ENCODE data around the gene PCP4L1.

Gene PCP4L1

DNA sequence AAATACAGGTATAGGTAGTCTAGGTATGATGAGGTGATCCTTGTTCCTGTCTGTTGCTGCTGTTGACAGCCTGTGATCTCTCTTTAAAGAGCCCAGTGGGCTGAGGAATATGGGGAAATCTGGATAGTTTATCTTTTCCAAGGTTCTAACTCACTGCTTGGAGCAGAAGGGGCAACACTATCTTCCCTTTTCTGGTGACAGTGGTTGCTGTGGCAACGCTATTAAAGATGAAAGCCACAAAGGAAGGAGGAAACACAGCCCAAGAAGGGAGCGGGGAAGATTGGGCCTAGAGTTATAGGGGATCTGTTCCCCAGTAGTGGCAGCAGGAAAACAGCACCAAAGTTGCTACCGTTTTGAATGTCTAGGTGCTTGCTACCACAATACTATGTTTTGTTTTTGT is 8.8 kb downstream of the PCP4L1 start:
- DNase-seq (ENCODE audit: low read depth), result no peak

DNA sequence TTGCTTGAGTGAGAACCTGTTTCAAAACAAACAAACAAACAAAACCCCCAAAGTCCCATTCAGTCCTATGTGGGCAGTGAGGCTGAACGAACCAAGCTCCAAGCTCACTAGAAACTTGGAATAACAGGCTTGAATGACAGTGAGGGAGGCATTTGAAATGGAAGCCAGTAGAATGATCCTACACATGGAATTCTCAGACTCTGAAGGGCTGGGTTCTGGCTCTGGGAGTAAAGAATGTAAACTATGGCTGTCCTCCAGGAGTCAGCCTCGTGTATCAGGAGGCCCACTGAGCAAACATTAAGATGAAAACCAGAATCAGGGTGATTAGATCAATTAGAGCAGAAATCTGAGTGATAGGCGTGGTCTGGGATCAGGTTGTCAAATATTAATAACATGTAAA is 14.9 kb downstream of the PCP4L1 start:
- DNase-seq (ENCODE audit: low read depth), result no peak

DNA sequence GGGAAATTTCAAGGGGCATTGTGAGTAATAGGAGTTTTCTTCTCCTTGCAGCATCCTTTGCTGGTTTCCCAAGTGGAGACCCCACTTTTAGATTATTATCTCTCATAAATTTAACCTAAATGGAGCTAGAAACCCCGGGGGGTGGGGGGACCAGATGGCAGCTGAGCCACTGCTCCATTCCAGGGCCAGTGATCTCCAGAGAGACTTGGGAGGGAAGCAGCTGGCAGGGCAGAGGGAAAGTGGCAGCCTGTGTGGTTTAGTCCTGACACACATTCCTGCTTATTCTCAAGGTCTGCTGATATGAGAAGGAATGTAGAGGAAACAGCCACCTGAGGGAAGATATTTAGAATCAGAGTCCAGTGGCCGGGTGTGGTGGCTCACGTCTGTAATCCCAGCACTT is 16.3 kb downstream of the PCP4L1 start:
- no peak for DNase-seq (ENCODE audit: low read depth)

DNA sequence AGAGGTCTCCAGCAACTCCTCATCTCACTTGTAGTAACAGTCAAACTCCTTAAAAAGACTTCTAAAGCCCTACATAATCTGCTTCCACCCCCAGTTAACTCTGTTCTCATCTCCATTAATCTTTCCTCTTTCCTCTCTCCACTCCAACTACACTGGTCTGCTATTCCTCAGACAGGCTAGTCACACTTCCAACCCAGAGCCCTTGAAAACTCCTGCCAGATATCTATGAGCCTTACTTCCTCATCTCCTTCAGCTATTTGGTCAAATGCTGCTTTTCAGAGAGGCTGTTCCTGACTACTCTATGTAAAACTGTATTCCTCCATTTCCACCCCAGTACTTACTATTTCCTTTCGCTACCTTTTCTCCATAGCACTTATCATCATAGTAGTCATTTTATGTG is 24.4 kb downstream of the PCP4L1 start:
- no peak for DNase-seq (ENCODE audit: low read depth)

DNA sequence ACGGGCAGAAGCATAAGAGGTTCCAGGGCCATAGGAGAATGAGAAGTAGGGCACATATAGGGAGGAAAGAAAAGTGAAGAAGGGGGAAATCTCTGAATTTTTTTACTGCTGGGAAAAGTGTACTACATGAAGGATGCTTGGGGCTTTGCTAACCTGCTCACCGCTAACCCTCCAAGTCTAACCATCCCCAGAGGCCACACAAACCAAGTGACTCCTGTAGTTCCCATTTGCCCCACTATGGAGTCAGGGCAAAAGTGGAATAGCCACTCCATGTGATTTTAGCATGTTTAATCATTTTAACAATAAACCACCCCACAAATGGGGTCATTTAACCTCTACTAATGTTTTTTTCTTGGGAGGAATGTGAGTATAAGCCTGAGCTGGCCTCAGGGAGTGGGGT is 26.6 kb downstream of the PCP4L1 start:
- no peak for DNase-seq (ENCODE audit: low read depth)

DNA sequence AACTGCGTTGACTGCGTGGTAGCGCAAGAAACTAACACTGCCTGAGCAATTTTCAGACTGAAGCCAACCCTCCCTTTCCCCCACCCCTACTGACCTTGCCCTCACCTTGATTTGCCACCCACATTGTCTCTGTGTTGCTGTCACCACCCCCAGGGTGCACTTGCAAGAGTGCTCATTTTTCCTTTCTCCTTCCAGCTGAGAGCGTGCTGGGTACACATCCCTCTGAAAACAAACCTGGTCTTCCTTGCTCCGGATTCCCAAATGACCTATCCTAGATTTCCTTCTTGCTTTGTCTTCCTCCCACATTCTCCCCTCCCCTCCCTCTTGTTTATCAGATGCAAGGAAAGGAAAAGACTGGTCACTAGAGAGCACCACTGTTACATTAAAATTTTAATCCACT is 27.0 kb downstream of the PCP4L1 start:
- DNase-seq (ENCODE audit: low read depth), result no peak

DNA sequence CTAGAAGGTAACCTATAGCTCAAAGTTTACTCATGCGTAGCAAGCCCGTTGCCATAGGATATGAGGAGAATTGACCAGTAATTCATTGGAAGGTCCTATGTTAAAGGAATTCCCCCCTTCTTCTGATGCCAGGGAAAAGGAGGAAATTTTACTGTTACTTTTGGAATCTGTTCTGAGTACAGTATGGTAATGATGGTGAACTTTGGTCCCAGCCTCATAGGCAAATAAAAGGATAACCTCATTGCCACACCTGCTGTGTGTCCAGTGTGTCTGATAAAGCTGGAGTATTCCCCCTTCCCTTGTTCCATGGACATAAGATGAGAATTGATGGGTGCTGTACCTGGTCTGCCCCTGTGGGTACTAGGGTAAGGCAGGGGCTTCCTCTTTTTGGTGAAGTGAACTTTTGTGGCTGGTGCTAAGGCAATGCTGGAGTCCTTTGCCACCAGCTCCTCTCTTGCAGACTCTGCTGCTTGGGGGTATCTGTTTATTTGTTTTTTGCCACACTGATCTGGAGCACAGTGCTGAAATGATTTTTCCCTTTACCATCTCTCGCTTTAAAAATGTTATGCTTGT is 29.0 kb downstream of the PCP4L1 start:
- DNase-seq (ENCODE audit: low read depth), result no peak

DNA sequence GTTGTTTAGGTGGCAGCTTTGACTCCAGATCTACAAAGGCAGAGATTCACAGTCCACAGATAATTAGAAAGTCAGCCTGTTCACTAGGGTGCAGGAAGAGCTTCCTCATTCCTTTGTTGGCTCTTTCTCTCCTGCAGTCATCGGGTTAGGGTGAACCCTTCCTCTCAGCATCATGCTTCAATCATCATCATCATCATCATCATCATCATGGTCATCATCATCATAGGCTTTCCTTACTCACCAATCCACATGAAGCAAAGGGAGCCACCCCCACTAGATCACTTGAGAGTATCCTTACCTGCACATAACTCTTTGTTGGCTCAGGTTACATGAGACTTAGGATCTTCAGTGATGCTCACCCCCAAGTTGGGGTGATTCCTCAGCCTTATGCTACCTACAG is 32.2 kb downstream of the PCP4L1 start:
- no peak for DNase-seq (ENCODE audit: low read depth)

DNA sequence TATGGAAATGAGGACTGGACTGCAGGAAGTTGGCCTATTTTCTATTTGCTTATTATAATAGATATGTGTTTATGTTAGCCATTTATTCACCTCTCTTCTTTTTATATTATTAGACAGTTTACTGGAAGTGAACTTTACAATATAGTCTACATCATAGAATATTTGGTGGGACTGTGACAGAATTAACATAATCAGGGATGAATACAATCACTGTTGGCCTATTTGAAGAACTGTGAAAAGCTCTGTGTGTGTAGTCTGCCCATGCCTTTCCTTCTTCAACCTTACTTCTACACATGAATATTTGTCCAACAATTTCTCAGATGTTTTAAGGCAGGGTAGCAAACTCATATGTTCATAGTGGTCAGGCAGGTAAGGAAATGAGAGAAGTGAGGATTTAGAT is 38.9 kb downstream of the PCP4L1 start:
- DNase-seq (ENCODE audit: low read depth), result no peak

DNA sequence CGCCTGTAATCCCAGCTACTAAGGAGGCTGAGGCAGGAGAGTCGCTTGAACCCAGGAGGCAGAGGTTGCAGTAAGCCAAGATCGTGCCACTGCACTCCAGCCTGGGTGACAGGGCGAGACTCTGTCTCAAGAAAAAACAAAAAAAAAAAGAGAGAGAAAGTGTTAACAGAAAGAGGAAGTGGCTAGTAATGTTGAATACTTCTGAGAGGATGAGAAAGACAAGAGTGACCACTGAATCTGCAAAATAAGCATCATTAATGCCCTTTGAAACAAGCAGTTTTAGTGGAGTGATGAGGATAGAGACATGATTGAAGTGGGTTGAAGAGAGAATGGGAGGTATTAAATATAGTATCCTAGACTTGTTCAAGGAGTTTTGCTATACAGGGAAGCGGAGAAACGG is 39.6 kb downstream of the PCP4L1 start:
- DNase-seq (ENCODE audit: low read depth), result no peak

DNA sequence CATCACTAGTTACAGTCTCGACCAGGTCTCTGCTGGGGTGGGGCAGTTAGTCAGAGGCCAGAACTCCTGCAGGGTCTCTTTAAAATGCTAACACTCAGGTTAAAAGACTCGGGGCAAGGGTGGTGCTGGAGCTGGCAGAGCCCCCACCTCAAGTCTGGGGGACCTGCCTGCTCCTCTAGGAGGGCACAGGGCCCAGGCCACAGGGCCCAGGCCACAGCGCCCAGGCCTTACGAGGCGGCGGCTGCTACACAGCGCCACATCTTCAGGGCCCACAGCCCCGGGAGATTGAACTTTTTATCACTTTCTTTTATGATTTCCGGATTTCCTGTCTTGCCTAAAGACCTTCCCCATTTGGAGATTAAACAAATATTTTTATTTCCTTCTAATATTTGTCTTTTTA is 40.8 kb downstream of the PCP4L1 start:
- DNase-seq (ENCODE audit: low read depth), result no peak

DNA sequence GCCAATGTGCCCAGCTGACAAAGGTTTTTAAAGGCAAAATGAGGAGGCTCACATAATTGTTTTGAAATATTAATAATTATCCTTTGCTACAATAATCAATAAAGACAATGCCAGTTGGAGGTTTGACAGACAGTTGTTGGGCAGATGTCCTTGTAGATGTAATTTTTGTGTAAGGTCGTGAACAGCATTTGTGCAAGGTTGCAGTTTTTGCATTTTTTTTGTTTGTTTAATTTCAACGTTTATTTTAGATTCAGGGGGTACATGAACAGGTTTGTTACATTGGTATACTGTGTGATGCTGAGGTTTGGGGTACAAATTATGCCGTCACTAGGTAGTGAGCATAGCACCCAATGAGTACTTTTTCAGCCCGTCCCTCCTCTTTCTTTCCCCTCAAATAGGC is 41.9 kb downstream of the PCP4L1 start:
- DNase-seq (ENCODE audit: low read depth), result no peak

DNA sequence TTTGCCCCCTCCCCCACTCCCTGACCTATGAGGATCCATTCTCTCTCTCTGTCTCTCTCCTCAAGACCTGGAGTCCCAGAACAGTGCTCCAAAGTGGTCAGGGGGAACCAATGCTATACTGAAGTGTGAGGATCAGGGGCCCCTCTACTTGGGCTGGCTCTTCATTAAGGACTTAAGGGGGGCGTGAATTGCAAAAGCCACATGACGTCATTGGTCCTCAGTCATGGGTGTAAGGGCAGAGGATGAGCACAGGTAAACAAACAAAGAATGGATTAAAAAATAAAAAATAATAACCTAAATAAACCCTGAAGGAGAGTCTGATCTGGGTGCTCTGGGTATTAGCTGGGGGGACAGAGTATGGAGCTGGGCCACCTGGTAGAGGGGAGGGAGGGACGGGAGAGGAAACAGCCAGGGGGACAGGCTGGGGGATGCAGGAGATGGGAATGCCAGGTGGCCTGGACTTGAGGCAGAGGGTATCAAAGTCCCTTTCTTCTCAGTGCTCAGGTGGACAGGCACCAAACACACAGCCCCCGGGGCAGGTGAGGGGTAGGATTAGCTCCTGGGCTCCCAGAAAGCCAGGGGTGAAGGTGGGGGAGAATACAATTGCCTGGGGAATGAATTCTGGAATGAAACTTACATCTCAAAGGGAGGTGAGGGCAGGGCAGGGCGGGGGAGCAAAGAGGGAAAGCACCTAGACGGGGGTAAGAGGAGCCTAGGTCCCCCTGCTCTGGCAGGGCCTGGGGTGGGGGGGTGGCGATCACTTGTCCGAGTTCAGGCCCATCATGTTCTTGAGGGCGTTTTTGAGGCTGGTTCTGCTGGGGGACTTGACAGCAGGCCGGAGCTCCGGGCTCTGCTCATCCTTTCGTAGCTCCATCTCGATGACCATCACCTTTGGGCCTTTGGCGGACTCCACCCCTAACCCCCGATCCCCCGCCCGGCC is 46.7 kb downstream of the PCP4L1 start:
- no peak for DNase-seq (ENCODE audit: low read depth)

DNA sequence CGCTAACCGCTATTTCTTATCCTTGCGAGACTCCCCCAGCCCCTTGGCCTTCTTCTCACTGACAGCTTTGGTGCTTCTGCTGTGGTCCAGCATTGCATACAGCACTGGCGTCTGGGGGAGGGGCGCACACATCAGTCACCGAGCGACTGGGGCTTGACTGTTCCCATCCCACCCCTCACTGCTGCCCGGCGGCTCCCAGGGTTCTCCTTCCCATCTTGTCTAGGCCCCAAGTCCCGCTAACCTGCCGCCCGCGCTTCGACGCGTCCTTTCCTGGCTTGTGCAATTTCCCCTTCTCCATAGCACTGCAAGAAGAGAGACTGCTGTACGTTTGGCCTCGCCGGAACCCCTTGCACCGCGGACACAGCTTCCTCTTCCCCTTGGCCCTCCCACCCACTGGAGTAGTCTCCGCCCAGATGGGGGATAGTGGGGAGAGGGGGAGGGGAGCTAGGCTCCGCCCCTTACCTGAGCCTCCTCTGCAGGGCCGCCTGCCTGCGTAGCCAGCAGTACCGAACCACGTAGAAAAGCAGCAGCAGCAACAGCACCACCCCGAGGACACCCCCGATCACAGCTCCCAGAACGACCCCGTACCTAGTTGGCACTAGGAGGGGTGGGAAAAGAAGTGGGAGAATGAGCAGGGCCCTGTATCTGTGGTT is 47.4 kb downstream of the PCP4L1 start:
- DNase-seq (ENCODE audit: low read depth), result no peak

DNA sequence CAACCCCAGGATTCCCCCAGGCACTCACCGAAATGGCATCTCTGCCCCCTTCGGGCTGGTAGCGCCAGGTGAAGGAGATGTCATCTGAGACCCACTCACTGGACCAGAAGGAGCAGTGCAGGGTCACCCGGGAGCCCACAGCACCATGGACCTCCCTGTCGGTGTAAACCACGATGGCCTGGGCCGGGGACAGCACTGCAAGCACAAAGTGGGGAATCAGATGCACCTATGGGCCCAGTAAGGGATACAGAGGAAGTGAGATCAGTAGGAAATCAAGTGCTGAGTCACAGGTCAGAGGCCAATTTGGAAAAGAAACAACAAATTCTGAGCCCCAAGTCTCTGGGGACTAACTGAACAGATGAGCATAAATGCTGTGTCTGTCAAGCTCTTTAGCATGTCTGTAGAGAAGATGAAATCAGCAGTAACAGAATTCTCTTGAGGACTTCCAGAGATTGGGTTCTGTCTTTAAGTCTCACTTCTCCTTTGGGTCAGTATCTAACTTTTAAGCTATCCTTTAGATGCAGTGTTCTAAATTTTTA is 48.8 kb downstream of the PCP4L1 start:
- DNase-seq (ENCODE audit: low read depth), result peak; percentile 72

DNA sequence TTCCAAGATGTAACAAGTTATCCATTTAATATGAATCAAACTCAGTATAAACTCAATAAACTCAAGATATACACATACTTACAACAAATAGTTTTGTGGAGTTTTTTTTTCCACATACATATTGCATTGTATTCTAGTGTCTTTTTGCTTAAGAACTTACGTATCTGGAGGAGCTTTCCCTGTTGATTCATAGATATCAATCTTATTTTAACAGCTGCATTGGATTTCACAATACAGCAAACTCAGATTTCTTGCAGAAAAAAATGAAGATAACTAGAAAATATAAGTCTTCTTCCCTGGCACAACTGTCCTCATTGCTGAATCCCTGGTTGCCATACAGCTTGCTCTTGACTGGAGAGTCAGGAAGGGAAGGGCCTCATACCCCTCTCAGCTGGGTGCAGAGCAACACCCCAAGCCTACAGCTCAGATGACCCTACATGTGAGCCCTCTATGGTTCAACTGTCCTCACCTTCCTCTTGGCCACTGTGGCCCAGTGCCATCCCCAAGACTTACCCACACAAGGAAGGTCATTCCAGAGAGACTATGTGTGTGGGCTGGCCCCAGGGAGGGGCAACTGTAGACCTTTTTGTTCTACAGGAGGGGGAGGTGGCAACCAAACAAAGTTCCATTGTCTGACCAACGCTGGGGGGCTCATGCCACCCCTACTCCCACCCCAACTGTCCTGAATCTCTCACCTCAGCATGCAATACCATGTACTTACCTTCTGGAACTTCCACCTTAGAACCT is 49.5 kb downstream of the PCP4L1 start:
- no peak for DNase-seq (ENCODE audit: low read depth)

DNA sequence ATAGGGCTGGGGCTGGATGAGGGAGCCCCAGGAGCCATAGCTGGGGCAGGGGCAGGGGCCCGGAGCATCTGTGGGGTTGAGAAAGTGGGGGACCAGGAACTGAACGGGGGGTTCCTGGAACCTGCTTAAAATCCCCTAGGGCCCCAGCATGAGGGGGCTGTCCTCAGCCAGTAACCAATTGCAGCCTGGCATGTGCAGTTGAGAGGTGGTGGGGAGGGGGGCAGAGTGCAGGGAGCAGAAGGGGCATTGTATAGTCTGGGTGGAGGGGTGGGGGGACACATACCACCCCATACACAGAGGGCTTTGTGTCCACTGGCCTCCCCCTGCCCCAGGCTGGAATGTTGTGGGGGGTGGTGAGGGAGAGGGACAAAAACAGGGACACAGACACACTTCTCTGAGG is 51.3 kb downstream of the PCP4L1 start, which contains the start of gene MPZ:
Gene MPZ, minus strand, starts transcription at position 101 of the 400 bp plus-strand sequence. Its CDS starts 63 bp downstream, at position 38.
- no peak for DNase-seq (ENCODE audit: low read depth)

DNA sequence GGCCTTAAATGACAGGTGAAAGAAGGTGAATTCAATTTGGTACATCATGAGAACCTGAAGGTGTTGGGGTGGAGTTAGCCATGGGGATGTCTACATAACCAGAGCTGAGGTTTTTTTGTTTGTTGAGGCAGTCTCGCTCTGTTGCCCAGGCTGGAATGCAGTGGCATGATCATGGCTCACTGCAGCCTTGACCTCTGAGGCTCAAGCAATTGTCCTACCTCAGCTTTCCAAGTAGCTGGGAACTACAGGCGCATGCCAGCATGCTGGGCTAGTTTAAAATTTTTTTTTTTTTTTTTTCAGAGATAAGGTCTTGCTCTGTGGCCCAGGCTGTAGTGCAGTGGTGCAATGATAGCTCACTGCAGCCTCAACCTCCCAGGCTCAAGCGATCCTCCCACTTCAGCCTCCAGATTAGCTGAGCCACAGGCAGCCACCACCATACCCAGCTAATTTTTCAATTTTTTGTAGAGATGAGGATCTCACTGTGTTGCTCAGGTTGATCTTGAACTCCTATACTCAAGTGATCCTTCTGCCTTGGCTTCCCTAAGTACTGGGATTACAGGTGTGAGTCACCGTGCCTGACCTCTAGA is 53.1 kb downstream of the PCP4L1 start:
- no peak for DNase-seq (ENCODE audit: low read depth)

DNA sequence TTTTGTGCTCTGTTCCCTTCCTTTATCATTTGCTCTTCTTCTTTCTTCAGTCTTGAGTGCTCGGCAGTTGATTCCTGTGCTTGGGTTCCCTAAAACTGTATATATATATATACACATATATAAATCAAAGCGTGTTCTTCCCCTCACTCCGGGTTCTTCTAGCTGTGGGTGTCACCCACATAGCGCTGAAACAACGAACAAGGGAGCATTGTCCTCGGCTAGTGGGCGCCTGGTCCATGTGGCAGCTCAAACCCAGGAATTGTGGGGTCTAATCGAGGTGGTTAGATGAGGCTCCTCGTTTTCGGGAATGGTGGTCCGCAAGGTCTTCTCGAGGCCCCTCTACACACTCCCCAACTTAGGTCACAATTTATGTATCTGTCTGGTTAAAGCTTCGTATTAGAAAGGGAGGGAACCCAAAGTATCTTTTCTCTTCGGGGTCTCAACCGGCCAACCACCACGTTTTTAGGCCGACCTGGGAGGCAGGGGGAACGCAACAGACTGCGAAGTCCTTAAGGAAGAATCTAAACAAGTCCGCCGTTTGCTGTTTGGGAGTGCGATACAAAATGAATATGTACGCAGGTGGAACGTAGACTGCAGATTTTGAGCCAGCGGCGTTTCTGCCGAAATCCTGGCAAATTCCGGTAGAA is 55.1 kb downstream of the PCP4L1 start:
- DNase-seq (ENCODE audit: low read depth), result no peak

DNA sequence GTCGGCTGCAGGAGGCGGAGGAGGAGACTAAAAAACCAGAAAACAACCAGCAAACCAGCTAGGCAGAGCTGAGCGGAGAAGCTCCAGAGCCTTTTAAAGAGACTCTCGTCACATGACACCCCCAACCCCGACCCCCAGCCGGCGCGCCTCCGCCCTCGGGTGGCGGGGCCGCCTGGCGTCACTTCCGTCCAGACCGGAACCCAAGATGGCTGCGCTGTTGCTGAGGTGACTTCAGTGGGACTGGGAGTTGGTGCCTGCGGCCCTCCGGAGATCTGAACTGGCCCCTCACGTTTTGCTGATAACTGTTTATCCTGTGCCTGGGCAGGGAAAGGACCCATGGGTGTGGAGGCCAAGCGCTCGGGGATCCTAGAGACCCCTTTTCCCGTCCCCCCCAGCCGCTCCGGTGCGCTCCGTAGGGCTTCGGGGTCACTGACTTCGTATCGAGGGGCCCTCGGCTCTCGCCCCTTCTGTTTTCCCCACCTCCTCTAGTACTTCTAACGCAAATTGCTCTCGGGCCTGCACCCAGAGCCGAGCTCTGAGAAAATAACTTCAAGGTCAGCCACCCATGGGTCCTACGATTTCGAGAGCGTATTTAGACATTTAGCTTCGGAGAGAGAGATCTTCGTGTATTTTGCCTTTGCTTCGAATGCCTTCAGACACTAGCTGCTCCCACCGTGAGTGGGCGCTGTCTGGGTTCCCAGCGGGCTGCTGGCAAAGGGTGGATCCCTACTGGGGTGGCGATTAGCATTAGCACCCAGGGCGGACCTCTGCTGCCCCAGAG is 55.8 kb downstream of the PCP4L1 start, which contains the start of gene SDHC:
Gene SDHC, plus strand, starts transcription at position 181 of the 781 bp plus-strand sequence. Its CDS starts 25 bp downstream, at position 206.
- DNase-seq (ENCODE audit: low read depth), result peak; percentile 37

Measured in HS-5 (cell line).